ENCODE data around the gene FAM221B.

- TF ChIP-seq POLR2A (IDR thresholded peaks at IDR 0.05): no peak
- TF ChIP-seq CTCF (IDR thresholded peaks at IDR 0.05): no peak
These were observed 13.0 kb upstream of the FAM221B start for GRCh38 chr9:35841645-35841900.
